NCI-H1417 treated with DMSO at 0.1 percent for 48 hours (cell line): Measurements from ENCODE around the gene GLUL.
A peak's percentile ranks its signal among the peaks of the same experiment; 100 is the strongest.
"Not testable (repeated sequence)": the region's sequence is repeated elsewhere in the genome, so short reads cannot be mapped to it uniquely, and the experiment has no call there.

Source experiments
- DNase-seq: peaks from one replicate; lab custom pipeline; 2025; lab: John Stamatoyannopoulos, UW

GLUL gene

GRCh38 chr1:182394055-182394775 is 2.6 kb upstream of the GLUL start:
- no peak for DNase-seq

GRCh38 chr1:182392050-182393028 is 749 bp upstream of the GLUL start:
- DNase-seq, result peak; percentile 32

GRCh38 chr1:182391028-182391361 is 595 bp downstream of the GLUL start:
- no peak for DNase-seq

- no peak for DNase-seq
These were observed 2.0 kb downstream of the GLUL start for GRCh38 chr1:182389619-182390047.

GRCh38 chr1:182388392-182389134 is 3.0 kb downstream of the GLUL start:
- no peak for DNase-seq

GRCh38 chr1:182387566-182387965 is 4.0 kb downstream of the GLUL start:
- DNase-seq, result no peak

- no peak for DNase-seq
These were observed 4.6 kb downstream of the GLUL start for GRCh38 chr1:182386980-182387379.

- no peak for DNase-seq
These were observed 5.4 kb downstream of the GLUL start for GRCh38 chr1:182385885-182386853.

- no peak for DNase-seq
These were observed 7.1 kb downstream of the GLUL start for GRCh38 chr1:182384387-182384960.

GRCh38 chr1:182383934-182384333 is 7.7 kb downstream of the GLUL start:
- no peak for DNase-seq

- DNase-seq, result no peak
These were observed 8.4 kb downstream of the GLUL start for GRCh38 chr1:182383037-182383661.

GRCh38 chr1:182381962-182382819 is 9.4 kb downstream of the GLUL start:
- no peak for DNase-seq

- DNase-seq, result no peak
These were observed 11.4 kb downstream of the GLUL start for GRCh38 chr1:182380199-182380598.

- not testable (repeated sequence) for DNase-seq
These were observed 11.8 kb downstream of the GLUL start for GRCh38 chr1:182379781-182380180.

GRCh38 chr1:182376936-182377574 is 14.5 kb downstream of the GLUL start:
- no peak for DNase-seq

GRCh38 chr1:182374101-182374834 is 17.3 kb downstream of the GLUL start:
- DNase-seq, result no peak

GRCh38 chr1:182370532-182370931 is 21.1 kb downstream of the GLUL start:
- no peak for DNase-seq

GRCh38 chr1:182368903-182369302 is 22.7 kb downstream of the GLUL start:
- no peak for DNase-seq
